ENCODE data around the gene TINAGL1. TPM values are rescaled to one million over a fixed set of nuclear protein-coding genes. Genes with fewer than 3 reads are reported as not detected.

Gene TINAGL1
- total RNA-seq, 1 donor from 2014 or later: 91.9 TPM

GRCh38 chr1:31621847-31622730 lies 45.8 kb downstream of the TINAGL1 start:
- ATAC-seq: no peak
- intact Hi-C loops (cut with DNase I): no loop called here
- DNase-seq (ENCODE audit: low spot score): peak; percentile 35

DNA sequence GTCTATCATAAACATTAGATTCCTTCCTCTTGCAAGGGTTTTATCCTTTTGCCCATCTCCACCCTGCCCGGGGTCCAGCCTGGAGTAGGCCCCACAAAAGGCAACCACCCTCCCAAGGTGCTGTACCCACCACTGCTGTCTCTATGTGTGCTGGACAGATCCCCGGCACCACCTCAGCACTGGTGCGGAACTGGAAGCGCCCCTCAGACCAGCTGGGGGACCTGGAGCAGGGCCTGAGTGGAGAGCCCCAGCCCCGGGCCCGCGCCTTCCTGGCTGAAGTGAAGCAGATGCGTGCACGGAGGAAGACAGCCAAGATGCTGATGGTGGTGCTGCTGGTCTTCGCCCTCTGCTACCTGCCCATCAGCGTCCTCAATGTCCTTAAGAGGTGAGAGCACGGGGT lies 47.0 kb downstream of the TINAGL1 start:
- DNase-seq (ENCODE audit: low spot score): no peak
- intact Hi-C loops (cut with DNase I): no loop called here
- no peak for ATAC-seq

DNA sequence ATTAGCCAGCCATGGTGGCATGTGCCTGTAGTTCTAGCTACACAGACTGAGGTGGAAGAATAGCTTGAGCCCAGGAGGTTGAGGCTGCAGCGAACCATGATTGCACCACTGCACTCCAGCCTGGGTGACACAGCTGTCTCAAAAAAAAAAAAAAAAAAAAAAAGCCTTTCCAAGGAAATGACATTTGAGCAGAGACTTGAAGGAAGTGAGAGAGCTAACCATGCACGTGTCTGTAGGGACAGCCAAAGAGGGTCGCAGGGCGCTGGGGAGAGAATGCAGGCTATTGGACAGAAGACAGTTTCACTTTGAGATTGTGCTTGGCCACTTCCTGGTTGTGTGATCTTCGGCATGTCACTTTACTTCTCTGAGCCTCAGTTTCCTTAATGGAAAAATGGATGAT lies 48.0 kb downstream of the TINAGL1 start:
- no peak for ATAC-seq
- intact Hi-C loops (cut with DNase I): no loop called here
- no peak for DNase-seq (ENCODE audit: low spot score)

GRCh38 chr1:31624731-31625514 lies 48.6 kb downstream of the TINAGL1 start:
- no peak for DNase-seq (ENCODE audit: low spot score)
- ATAC-seq: peak; percentile 3
- intact Hi-C loops (cut with DNase I): no loop called here

GRCh38 chr1:31625561-31626222 lies 49.4 kb downstream of the TINAGL1 start:
- DNase-seq (ENCODE audit: low spot score) (no peak), ATAC-seq (peak; percentile 43)
- intact Hi-C loops (cut with DNase I): no loop called here

DNA sequence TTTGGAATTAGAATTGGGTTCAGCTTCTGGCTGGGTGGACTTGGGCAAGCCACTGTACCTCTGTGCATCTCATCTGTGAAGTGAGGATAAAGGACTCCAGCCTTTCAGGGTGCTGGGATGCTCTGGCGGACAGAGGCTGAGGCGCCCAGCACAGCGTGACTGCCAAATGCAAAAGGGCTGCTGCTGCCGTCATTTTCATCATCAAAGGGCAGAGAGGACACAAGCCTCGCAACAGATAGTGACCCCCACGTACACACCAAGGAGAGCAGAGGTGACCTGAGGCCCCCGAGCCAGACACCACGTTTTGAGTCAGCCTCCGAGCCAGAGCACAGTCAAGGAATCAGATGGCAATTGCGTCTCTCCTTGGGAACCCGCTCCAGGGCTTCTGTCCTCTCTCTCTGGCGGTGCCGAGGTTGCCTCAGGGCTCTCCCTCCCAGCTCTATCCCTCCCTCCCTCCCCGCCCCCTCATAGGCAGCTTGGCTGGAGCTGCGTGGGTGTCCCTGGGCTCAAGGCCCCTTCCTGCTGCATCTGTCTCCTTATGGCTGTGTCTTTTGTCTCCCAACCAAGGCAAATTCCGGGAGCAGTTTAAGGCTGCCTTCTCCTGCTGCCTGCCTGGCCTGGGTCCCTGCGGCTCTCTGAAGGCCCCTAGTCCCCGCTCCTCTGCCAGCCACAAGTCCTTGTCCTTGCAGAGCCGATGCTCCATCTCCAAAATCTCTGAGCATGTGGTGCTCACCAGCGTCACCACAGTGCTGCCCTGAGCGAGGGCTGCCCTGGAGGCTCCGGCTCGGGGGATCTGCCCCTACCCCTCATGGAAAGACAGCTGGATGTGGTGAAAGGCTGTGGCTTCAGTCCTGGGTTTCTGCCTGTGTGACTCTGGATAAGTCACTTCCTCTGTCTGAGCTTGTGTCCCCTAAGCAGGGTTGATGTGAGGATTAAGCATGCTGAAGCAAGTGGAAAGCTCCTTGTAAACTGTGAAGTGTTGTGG lies 50.2 kb downstream of the TINAGL1 start:
- DNase-seq (ENCODE audit: low spot score): no peak
- ATAC-seq: peak; percentile 33
- intact Hi-C loops (cut with DNase I): no loop called here

- DNase-seq (ENCODE audit: low spot score) (no peak), ATAC-seq (peak; percentile 48)
- intact Hi-C loops (cut with DNase I): no loop called here
These were observed 51.1 kb downstream of the TINAGL1 start for GRCh38 chr1:31627301-31627929.

- ATAC-seq: peak; percentile 14
- DNase-seq (ENCODE audit: low spot score): no peak
- intact Hi-C loops (cut with DNase I): no loop called here
These were observed 51.7 kb downstream of the TINAGL1 start for GRCh38 chr1:31627930-31628559.

- intact Hi-C loops (cut with DNase I): no loop called here
- DNase-seq (ENCODE audit: low spot score) (no peak), ATAC-seq (no peak)
These were observed 52.7 kb downstream of the TINAGL1 start for GRCh38 chr1:31628931-31629556.

GRCh38 chr1:31632649-31633048 lies 56.3 kb downstream of the TINAGL1 start:
- intact Hi-C loops (cut with DNase I): no loop called here
- DNase-seq (ENCODE audit: low spot score): no peak
- no peak for ATAC-seq

DNA sequence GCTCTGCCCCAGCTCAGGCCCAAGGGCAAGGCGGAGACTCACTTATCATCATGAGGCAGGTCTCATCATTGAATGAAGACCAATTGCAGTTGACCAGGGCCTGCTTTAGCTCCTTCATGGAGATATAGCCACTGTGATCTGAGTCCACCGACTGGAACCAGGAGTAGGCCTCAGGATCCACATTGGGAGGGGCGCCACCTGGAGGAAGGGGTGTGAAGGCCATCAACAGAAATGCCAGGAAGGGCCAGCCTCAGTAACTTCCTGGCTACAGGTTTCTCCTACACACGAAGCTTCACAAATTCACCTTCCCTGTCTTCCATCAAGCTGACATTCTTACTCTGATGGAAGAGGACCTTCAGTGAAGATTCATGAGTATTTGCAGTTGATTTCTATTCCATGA lies 56.8 kb downstream of the TINAGL1 start:
- no peak for ATAC-seq
- DNase-seq (ENCODE audit: low spot score): no peak
- intact Hi-C loops (cut with DNase I): no loop called here

Other genes starting within 250 kb of the TINAGL1 start
- 6.5 TPM for gene FABP3, start 203.4 kb upstream of the TINAGL1 start, total RNA-seq
- 1.4 TPM for gene SERINC2, start 163.3 kb upstream of the TINAGL1 start, total RNA-seq
- 0.31 TPM for gene HCRTR1, start 41.2 kb downstream of the TINAGL1 start, total RNA-seq
- 56.7 TPM for gene PEF1, start 68.4 kb downstream of the TINAGL1 start, total RNA-seq
- gene COL16A1, start 127.5 kb downstream of the TINAGL1 start, total RNA-seq: 179 TPM
- gene ADGRB2, start 187.8 kb downstream of the TINAGL1 start, total RNA-seq: 5.2 TPM
- gene SPOCD1, start 239.5 kb downstream of the TINAGL1 start, total RNA-seq: 1.3 TPM

All from sciatic nerve (tissue), 2 donors.